Naive thymus-derived CD8-positive, alpha-beta T cell (primary cell): ENCODE data around the gene HECTD4. TPM values are rescaled to one million over a fixed set of nuclear protein-coding genes. Genes with fewer than 3 reads are reported as not detected.
"Not testable (repeated sequence)": the region's sequence is repeated elsewhere in the genome, so short reads cannot be mapped to it uniquely, and the experiment has no call there.

Experiments
- ATAC-seq, 2 donors: fragments of 150-1000 bp; cut with Tn5 transposase in 1 of 2; sonication (Bioruptor Pico), chemical (Tn5 transposase) in 1 of 2; 1 replicate in 1 of 2; 2 replicates in 1 of 2; pipeline ENCODE4 v1.10.0; 2021; ENCODE audit warnings: mild to moderate bottlenecking in 2 of 2, moderate library complexity in 2 of 2
- POLR2A ChIA-PET: fragments of 350-600 bp; sonication (Branson Sonifier 250); formaldehyde crosslinking; loops from one replicate; lab custom pipeline; 2021; ENCODE audit warnings: antibody characterized with exemption; lab: Charles Lee
- DNase-seq, 10 donors: peaks; one replicate each; pipeline versions ENCODE4 v3.0.0 to v3.0.0-alpha.2; 2020 to 2022
- H3K27ac Mint-ChIP-seq, 10 donors: one replicate each; pipeline ENCODE4 v1.8.0; 2020 to 2022; ENCODE audit warnings: mild to moderate bottlenecking in 10 of 10, mixed read lengths in 10 of 10, moderate library complexity in 4 of 10, inconsistent platforms in 1 of 10
- H3K27me3 Mint-ChIP-seq, 5 donors: one replicate each; pipeline ENCODE4 v1.8.0; 2021 to 2022; ENCODE audit warnings: mixed read lengths in 5 of 5
- H3K36me3 Mint-ChIP-seq, 3 donors: one replicate each; pipeline ENCODE4 v1.8.0; 2020 to 2022; ENCODE audit warnings: mixed read lengths in 3 of 3, mild to moderate bottlenecking in 2 of 3, inconsistent platforms in 1 of 3
- H3K4me1 Mint-ChIP-seq, 4 donors: one replicate each; pipeline ENCODE4 v1.8.0; 2021 to 2022; ENCODE audit warnings: mixed read lengths in 4 of 4
- H3K4me3 Mint-ChIP-seq, 10 donors: one replicate each; pipeline ENCODE4 v1.8.0; 2020 to 2022; ENCODE audit warnings: mild to moderate bottlenecking in 10 of 10, mixed read lengths in 10 of 10, moderate library complexity in 6 of 10, inconsistent platforms in 1 of 10
- H3K9me3 Mint-ChIP-seq, 9 donors: one replicate each; pipeline ENCODE4 v1.8.0; 2020 to 2022; ENCODE audit warnings: mixed read lengths in 9 of 9, mild to moderate bottlenecking in 3 of 9, inconsistent platforms in 1 of 9, moderate library complexity in 1 of 9
- polyA plus RNA-seq, 3 donors: library from polyadenylated mRNA; unstranded; fragments of 300-500 nt; fragmentation: Illumina TruSeq; gene quantifications; one replicate each; pipeline ENCODE4 v1.2.3, GENCODE V29; 2021
- total RNA-seq, 8 experiments: library from RNA in 2 of 8; stranded (reverse) in 2 of 8; gene quantifications; one replicate each; pipeline ENCODE4 v1.2.3 and lab custom pipeline; 2021 to 2026

Gene HECTD4
- total and polyA plus RNA-seq, 5 experiments from 2014 or later: 1.8 to 60.1 (median 4.5) TPM

GRCh38 chr12:112166051-112167015 is 215.9 kb downstream of the HECTD4 start:
- Mint-ChIP-seq H3K4me3 (no peak overlapping the region), H3K4me1 (peaks cover 4 to 14% (median 10%) of the 10 kb centered on the region in 4 donors), H3K27ac (peak overlapping the region in 3 of 10 donors; percentile 38 to 53 (median 41)), H3K27me3 (no peaks in the 10 kb centered on the region), H3K9me3 (no peaks in the 10 kb centered on the region), H3K36me3 (peaks cover 0 to 23% (median 15%) of the 10 kb centered on the region in 3 donors)
- POLR2A ChIA-PET: no interaction called here
- ATAC-seq (no peak), DNase-seq (no peak)

GRCh38 chr12:112165624-112166023 is 216.6 kb downstream of the HECTD4 start:
- H3K27me3 Mint-ChIP-seq: no peaks in the 10 kb centered on the region
- DNase-seq: no peak
- H3K4me1 Mint-ChIP-seq: peaks cover 7 to 13% (median 9%) of the 10 kb centered on the region in 4 donors
- H3K9me3 Mint-ChIP-seq: peaks cover 0 to 5% (median 0%) of the 10 kb centered on the region in 9 donors
- peaks cover 0 to 30% (median 23%) of the 10 kb centered on the region in 3 donors for H3K36me3 Mint-ChIP-seq
- POLR2A ChIA-PET: no interaction called here
- ATAC-seq: no peak
- H3K27ac Mint-ChIP-seq: peak overlapping the region in 2 of 10 donors; percentile 8 to 51
- H3K4me3 Mint-ChIP-seq: no peak overlapping the region

GRCh38 chr12:112164011-112164660 is 218.1 kb downstream of the HECTD4 start:
- ATAC-seq (no peak), DNase-seq (no peak)
- peaks cover 0 to 18% (median 0%) of the 10 kb centered on the region in 9 donors for H3K9me3 Mint-ChIP-seq
- H3K4me3 Mint-ChIP-seq: no peak overlapping the region
- H3K27ac Mint-ChIP-seq: no peak overlapping the region
- H3K36me3 Mint-ChIP-seq: peaks cover 0 to 38% (median 35%) of the 10 kb centered on the region in 3 donors
- no peaks in the 10 kb centered on the region for H3K27me3 Mint-ChIP-seq
- H3K4me1 Mint-ChIP-seq: peaks cover 5 to 12% (median 9%) of the 10 kb centered on the region in 4 donors
- POLR2A ChIA-PET: interaction anchor here (0.6 to 1.7 kb wide), 3 partner anchors 10 to 13 kb away, joined by 3 to 6 read pairs (median 3); no protein-coding TSS in a partner anchor

GRCh38 chr12:112163471-112163991 is 218.7 kb downstream of the HECTD4 start:
- Mint-ChIP-seq H3K36me3 (peaks cover 0 to 43% (median 41%) of the 10 kb centered on the region in 3 donors), H3K4me1 (peaks cover 6 to 18% (median 15%) of the 10 kb centered on the region in 4 donors), H3K27ac (peak overlapping the region in 1 of 10 donors; percentile 51), H3K27me3 (no peaks in the 10 kb centered on the region), H3K4me3 (no peak overlapping the region), H3K9me3 (peaks cover 0 to 25% (median 2%) of the 10 kb centered on the region in 9 donors)
- POLR2A ChIA-PET: interaction anchor here (1.7 kb wide), 1 partner anchor 10 kb away, joined by 6 read pairs; no protein-coding TSS in a partner anchor
- DNase-seq (no peak), ATAC-seq (no peak)

- H3K27me3 Mint-ChIP-seq: no peaks in the 10 kb centered on the region
- H3K4me1 Mint-ChIP-seq: peaks cover 10 to 23% (median 19%) of the 10 kb centered on the region in 4 donors
- POLR2A ChIA-PET: interaction anchor here (1.7 kb wide), 1 partner anchor 10 kb away, joined by 6 read pairs; no protein-coding TSS in a partner anchor
- H3K27ac Mint-ChIP-seq: peak overlapping the region in 3 of 10 donors; percentile 18 to 51 (median 33)
- H3K36me3 Mint-ChIP-seq: peaks cover 4 to 48% (median 46%) of the 10 kb centered on the region in 3 donors
- no peak for ATAC-seq
- H3K9me3 Mint-ChIP-seq: peaks cover 0 to 29% (median 6%) of the 10 kb centered on the region in 9 donors
- no peak overlapping the region for H3K4me3 Mint-ChIP-seq
- no peak for DNase-seq
These were observed 219.2 kb downstream of the HECTD4 start for GRCh38 chr12:112163056-112163455.

GRCh38 chr12:112162241-112162790 is 219.9 kb downstream of the HECTD4 start:
- Mint-ChIP-seq H3K4me3 (no peak overlapping the region), H3K36me3 (peaks cover 11 to 55% (median 53%) of the 10 kb centered on the region in 3 donors), H3K27me3 (no peaks in the 10 kb centered on the region), H3K9me3 (peaks cover 0 to 37% (median 14%) of the 10 kb centered on the region in 9 donors), H3K4me1 (peaks cover 14 to 30% (median 26%) of the 10 kb centered on the region in 4 donors), H3K27ac (peak overlapping the region in 3 of 10 donors; percentile 21 to 51 (median 31))
- ATAC-seq (no peak), DNase-seq (no peak)
- POLR2A ChIA-PET: interaction anchor here (0.9 to 1.7 kb wide), 2 partner anchors 9 to 10 kb away, joined by 3 to 6 read pairs; no protein-coding TSS in a partner anchor

GRCh38 chr12:112161711-112162110 is 220.5 kb downstream of the HECTD4 start:
- Mint-ChIP-seq H3K4me3 (no peak overlapping the region), H3K9me3 (peaks cover 0 to 43% (median 20%) of the 10 kb centered on the region in 9 donors), H3K27me3 (no peaks in the 10 kb centered on the region), H3K4me1 (peaks cover 14 to 34% (median 30%) of the 10 kb centered on the region in 4 donors), H3K27ac (peak overlapping the region in 6 of 10 donors; percentile 5 to 83 (median 22)), H3K36me3 (peaks cover 16 to 61% (median 59%) of the 10 kb centered on the region in 3 donors)
- DNase-seq: no peak
- no peak for ATAC-seq
- POLR2A ChIA-PET: interaction anchor here (0.9 kb wide), 1 partner anchor 11 kb away, joined by 3 read pairs; no protein-coding TSS in a partner anchor

- Mint-ChIP-seq H3K27ac (peak overlapping the region in 8 of 10 donors; percentile 8 to 83 (median 58)), H3K9me3 (peaks cover 10 to 54% (median 31%) of the 10 kb centered on the region in 9 donors), H3K4me1 (peaks cover 14 to 34% (median 30%) of the 10 kb centered on the region in 4 donors), H3K27me3 (no peaks in the 10 kb centered on the region), H3K4me3 (peak overlapping the region in 1 of 10 donors; percentile 29), H3K36me3 (peaks cover 25 to 70% (median 70%) of the 10 kb centered on the region in 3 donors)
- POLR2A ChIA-PET: interaction anchor here (0.7 to 2.8 kb wide), 2 partner anchors 35 to 1022 kb away, joined by 3 to 17 read pairs; partner anchors contain the start of gene TRAFD1
- ATAC-seq: no peak
- DNase-seq: no peak
These were observed 221.6 kb downstream of the HECTD4 start for GRCh38 chr12:112160611-112161010.

- no peak for ATAC-seq
- peak overlapping the region in 7 of 10 donors; percentile 16 to 85 (median 55) for H3K4me3 Mint-ChIP-seq
- POLR2A ChIA-PET: interaction anchor here (1.1 to 2.8 kb wide), 9 partner anchors 8 to 146 kb away, joined by 3 to 17 read pairs (median 5); partner anchors contain the start of genes ERP29, NAA25, TMEM116 and TRAFD1
- H3K27ac Mint-ChIP-seq: peak overlapping the region; percentile 84 to 93 (median 90)
- peaks cover 14 to 34% (median 30%) of the 10 kb centered on the region in 4 donors for H3K4me1 Mint-ChIP-seq
- peaks cover 32 to 85% (median 82%) of the 10 kb centered on the region in 3 donors for H3K36me3 Mint-ChIP-seq
- peaks cover 11 to 67% (median 32%) of the 10 kb centered on the region in 9 donors for H3K9me3 Mint-ChIP-seq
- no peaks in the 10 kb centered on the region for H3K27me3 Mint-ChIP-seq
- DNase-seq: no peak
These were observed 223.1 kb downstream of the HECTD4 start for GRCh38 chr12:112159146-112159541.

GRCh38 chr12:112158461-112159145 is 223.6 kb downstream of the HECTD4 start:
- H3K27ac Mint-ChIP-seq: peak overlapping the region; percentile 84 to 93 (median 90)
- POLR2A ChIA-PET: interaction anchor here (1.1 to 2.8 kb wide), 9 partner anchors 9 to 146 kb away, joined by 3 to 17 read pairs (median 5); partner anchors contain the start of genes ERP29, NAA25, TMEM116 and TRAFD1
- peak in 9 of 10 donors; percentile 15 to 73 (median 45) for DNase-seq
- H3K36me3 Mint-ChIP-seq: peaks cover 38 to 90% (median 86%) of the 10 kb centered on the region in 3 donors
- peaks cover 11 to 72% (median 32%) of the 10 kb centered on the region in 9 donors for H3K9me3 Mint-ChIP-seq
- peak; percentile 85 to 86 for ATAC-seq
- peaks cover 14 to 34% (median 30%) of the 10 kb centered on the region in 4 donors for H3K4me1 Mint-ChIP-seq
- not testable (repeated sequence) for H3K27me3 Mint-ChIP-seq
- H3K4me3 Mint-ChIP-seq: peak overlapping the region; percentile 16 to 85 (median 51)
